Measurements from ENCODE around the gene RAB32.

- TF ChIP-seq, protein P1, sequence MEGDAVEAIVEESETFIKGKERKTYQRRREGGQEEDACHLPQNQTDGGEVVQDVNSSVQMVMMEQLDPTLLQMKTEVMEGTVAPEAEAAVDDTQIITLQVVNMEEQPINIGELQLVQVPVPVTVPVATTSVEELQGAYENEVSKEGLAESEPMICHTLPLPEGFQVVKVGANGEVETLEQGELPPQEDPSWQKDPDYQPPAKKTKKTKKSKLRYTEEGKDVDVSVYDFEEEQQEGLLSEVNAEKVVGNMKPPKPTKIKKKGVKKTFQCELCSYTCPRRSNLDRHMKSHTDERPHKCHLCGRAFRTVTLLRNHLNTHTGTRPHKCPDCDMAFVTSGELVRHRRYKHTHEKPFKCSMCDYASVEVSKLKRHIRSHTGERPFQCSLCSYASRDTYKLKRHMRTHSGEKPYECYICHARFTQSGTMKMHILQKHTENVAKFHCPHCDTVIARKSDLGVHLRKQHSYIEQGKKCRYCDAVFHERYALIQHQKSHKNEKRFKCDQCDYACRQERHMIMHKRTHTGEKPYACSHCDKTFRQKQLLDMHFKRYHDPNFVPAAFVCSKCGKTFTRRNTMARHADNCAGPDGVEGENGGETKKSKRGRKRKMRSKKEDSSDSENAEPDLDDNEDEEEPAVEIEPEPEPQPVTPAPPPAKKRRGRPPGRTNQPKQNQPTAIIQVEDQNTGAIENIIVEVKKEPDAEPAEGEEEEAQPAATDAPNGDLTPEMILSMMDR (IDR thresholded peaks at IDR 0.05), result no peak
- TF ChIP-seq POLR2AphosphoS5 (IDR thresholded peaks at IDR 0.05), result no peak
Measured at GRCh38 chr6:146560607-146561006, 17.0 kb downstream of the RAB32 start.

Measured in prostate gland (tissue), 2 donors.